Upper lobe of left lung (tissue), 4 donors: Measurements from ENCODE around the gene ZNF540.
A peak's percentile ranks its signal among the peaks of the same experiment; 100 is the strongest.

Experiments
- POLR2A ChIP-seq, 4 donors: fragments of 450-650 bp; IDR thresholded peaks; one replicate each; pipeline ENCODE4 v1.5.1; 2016 to 2017; ENCODE audit warnings: antibody characterized with exemption in 4 of 4, mild to moderate bottlenecking in 2 of 4
- POLR2AphosphoS5 ChIP-seq, 2 donors: sonication (generic); formaldehyde crosslinking; IDR thresholded peaks; one replicate each; pipeline ENCODE4 v1.5.1; 2017; ENCODE audit warnings: antibody characterized with exemption in 2 of 2
- TF ChIP-seq, protein P1 (sequence below), 6 experiments: fragments of 450-650 bp in 4 of 6; fragments of 200-600 bp in 2 of 6; sonication (generic) in 2 of 6; IDR thresholded peaks; one replicate each; pipeline ENCODE4 v1.5.1; 2016 to 2019; ENCODE audit warnings: antibody characterized with exemption in 6 of 6

DNA sequence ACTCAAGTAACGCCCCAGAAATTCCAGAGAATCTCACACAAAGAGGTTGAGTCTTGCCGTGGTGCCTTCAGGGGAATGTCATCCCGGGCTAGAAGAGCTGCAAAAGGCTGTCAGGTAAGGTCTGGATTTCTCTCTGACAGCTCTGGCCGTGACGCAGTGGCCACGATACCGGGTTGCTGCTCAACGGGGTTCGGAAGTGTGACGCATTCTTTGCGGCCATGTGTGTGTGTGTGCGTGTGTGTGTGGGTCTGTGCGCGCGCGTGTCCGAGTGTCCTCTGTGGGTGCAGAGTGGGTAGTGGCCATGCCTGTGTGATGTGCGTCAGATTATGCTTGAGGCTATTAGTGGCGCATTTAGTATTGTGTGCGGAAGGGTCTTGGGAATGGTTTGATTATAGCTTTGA, 306 bp downstream of the ZNF540 start:
- TF ChIP-seq, protein P1, sequence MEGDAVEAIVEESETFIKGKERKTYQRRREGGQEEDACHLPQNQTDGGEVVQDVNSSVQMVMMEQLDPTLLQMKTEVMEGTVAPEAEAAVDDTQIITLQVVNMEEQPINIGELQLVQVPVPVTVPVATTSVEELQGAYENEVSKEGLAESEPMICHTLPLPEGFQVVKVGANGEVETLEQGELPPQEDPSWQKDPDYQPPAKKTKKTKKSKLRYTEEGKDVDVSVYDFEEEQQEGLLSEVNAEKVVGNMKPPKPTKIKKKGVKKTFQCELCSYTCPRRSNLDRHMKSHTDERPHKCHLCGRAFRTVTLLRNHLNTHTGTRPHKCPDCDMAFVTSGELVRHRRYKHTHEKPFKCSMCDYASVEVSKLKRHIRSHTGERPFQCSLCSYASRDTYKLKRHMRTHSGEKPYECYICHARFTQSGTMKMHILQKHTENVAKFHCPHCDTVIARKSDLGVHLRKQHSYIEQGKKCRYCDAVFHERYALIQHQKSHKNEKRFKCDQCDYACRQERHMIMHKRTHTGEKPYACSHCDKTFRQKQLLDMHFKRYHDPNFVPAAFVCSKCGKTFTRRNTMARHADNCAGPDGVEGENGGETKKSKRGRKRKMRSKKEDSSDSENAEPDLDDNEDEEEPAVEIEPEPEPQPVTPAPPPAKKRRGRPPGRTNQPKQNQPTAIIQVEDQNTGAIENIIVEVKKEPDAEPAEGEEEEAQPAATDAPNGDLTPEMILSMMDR (IDR thresholded peaks at IDR 0.05): no peak
- TF ChIP-seq POLR2AphosphoS5 (IDR thresholded peaks at IDR 0.05) (no peak), POLR2A (IDR thresholded peaks at IDR 0.05) (peak in 1 of 4 donors; percentile 27)
